ENCODE results near the gene RNU6-1.

- no peak for TF ChIP-seq POLR2AphosphoS5 (IDR thresholded peaks at IDR 0.05; ENCODE audit: low read depth)
- TF ChIP-seq EZH2phosphoT487 (IDR thresholded peaks at IDR 0.05; ENCODE audit: unreplicated experiment) = peak; percentile 99
- TF ChIP-seq CTCF (conservative IDR thresholded peaks at IDR 0.05; ENCODE audit: low read depth in 2 of 2) = no peak
- no peak for TF ChIP-seq JUNB (IDR thresholded peaks at IDR 0.05; ENCODE audit: unreplicated experiment)
- TF ChIP-seq CREB1 (CRISPR knock-in tag; IDR thresholded peaks at IDR 0.05; ENCODE audit: low read depth) = no peak
- no peak for TF ChIP-seq ZNF114 (CRISPR knock-in tag; IDR thresholded peaks at IDR 0.05)
- peak; percentile 94 for TF ChIP-seq EZH2 (IDR thresholded peaks at IDR 0.05; ENCODE audit: low read depth, unreplicated experiment)
Observed at GRCh38 chr15:67825881-67826716, 13.7 kb downstream of the RNU6-1 start.

Data from GM23338 (cell line).